Sciatic nerve (tissue), 2 donors: ENCODE measurements around the gene RIPK3. TPM values are rescaled to one million over a fixed set of nuclear protein-coding genes. Genes with fewer than 3 reads are reported as not detected.

Experiments used
- ATAC-seq: fragments of 200-7000 bp; cut with Tn5 transposase; one replicate; pipeline ENCODE4 v1.9.1; 2020; ENCODE audit warnings: mild to moderate bottlenecking, moderate library complexity
- DNase-seq: peaks from one replicate; pipeline ENCODE4 v3.0.0-alpha.2; 2020; ENCODE audit warnings: low spot score
- intact Hi-C: fragments of 100-400 bp; cut with DNase I; formaldehyde crosslinking; loops from one replicate; pipeline ENCODE4 v1.14.2; 2022
- total RNA-seq: library from RNA; stranded (reverse); fragmentation: NEBNext Ultra II Directional; extraction: Animal tissue kit (Norgen Biotek cat#: 25700); gene quantifications from one replicate; pipeline ENCODE4 v1.2.1, GENCODE V29; 2021
- donor health status: DM: no; HTN: no; CAD: no.
- donor health status: DM: no; HTN: no; CAD: no.

Gene RIPK3
- total RNA-seq, 1 donor from 2014 or later = 8.9 TPM

GRCh38 chr14:24311837-24312615 lies 27.8 kb downstream of the RIPK3 start:
- peak; percentile 3 for ATAC-seq
- intact Hi-C loops = no loop called here
- no peak for DNase-seq

- intact Hi-C loops = no loop called here
- ATAC-seq = peak; percentile 67
These were observed 28.9 kb downstream of the RIPK3 start, which contains the start of gene LTB4R for GRCh38 chr14:24310646-24311604. LTB4R (plus strand) TSS chr14:24311502; CDS start chr14:24315652, 4,150 bp downstream.

GRCh38 chr14:24310265-24310645 lies 29.5 kb downstream of the RIPK3 start:
- intact Hi-C loops = no loop called here
- DNase-seq (no peak), ATAC-seq (no peak)

More at GRCh38 chr14:24310646-24311604, 28.9 kb downstream of the RIPK3 start, which contains the start of gene LTB4R:
- peak; percentile 80 for DNase-seq

DNA sequence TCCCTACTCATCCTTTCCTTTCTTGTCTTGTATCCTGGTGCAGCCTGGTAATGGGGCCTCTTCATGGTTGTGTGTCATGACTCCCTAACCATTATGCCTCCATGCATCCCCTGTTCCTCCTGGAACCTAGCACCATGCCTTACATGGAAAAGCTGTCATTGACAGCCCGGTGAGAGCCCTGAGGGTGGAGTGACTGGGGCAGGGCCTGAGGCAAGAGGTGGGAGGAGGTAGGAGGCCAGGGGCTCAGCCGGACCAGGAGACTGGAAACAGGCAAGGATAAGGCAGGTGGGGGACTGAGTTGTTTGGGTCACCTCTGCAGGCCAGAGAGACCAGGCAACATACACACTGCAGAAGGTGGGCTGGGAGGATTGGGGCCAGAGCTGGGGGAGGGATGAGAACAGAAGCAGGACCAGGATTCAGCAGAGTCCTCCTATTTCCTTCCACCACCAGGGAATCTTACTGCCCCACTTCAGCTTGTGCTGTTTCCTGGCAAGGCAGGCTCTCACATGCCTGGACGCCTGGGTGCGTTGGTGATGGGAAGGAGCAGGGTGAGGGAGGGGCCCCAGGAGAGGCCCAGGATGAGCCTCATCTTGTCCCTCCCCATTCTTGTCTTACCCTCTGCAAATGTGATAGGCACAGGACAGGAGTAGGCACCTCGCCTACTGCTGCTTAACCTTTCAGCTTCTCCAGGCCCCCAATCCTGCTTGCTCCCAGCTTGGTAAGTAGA lies 30.1 kb downstream of the RIPK3 start, which contains the start of gene LTB4R2:
TSS of gene LTB4R2 (plus strand) at position 603 of the 727 bp plus-strand sequence. CDS start 525 bp downstream, outside the sequence.
- intact Hi-C loops = no loop called here
- DNase-seq (no peak), ATAC-seq (no peak)

DNA sequence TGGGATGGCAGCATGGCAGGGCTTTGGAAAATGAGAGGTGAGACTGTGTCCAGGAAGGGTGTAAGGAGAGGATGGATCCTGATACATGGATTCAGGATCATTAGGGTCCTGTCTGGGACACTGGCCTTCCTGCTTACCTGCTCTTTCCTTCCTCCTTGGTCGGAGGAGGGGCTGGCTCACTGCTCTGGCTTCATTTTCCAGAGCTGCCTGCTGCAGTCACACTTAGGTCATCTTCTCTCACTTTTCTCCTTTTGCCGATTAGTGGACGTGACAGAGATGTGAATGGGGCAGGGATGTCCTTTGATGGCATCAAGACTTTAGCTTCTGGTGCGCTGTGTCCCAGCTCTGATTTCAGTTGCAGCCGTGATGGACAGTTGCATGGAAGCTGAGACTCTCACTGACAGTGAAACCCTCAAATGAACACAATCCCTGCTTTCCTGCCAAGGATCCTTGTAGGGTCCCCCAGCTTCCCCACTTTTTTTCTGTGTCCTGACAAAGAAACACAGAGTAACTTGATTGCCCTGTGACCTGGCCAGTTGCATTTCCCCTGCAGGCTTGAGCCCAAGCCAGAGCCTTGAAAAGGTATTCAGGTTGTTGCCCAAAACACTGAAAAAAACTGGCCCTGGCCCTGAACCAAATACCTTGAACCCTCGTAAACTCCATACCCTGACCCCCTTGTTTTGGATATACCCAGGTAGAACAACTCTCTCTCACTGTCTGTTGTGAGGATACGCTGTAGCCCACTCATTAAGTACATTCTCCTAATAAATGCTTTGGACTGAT lies 31.3 kb downstream of the RIPK3 start:
- intact Hi-C loops = no loop called here
- DNase-seq (no peak), ATAC-seq (no peak)

DNA sequence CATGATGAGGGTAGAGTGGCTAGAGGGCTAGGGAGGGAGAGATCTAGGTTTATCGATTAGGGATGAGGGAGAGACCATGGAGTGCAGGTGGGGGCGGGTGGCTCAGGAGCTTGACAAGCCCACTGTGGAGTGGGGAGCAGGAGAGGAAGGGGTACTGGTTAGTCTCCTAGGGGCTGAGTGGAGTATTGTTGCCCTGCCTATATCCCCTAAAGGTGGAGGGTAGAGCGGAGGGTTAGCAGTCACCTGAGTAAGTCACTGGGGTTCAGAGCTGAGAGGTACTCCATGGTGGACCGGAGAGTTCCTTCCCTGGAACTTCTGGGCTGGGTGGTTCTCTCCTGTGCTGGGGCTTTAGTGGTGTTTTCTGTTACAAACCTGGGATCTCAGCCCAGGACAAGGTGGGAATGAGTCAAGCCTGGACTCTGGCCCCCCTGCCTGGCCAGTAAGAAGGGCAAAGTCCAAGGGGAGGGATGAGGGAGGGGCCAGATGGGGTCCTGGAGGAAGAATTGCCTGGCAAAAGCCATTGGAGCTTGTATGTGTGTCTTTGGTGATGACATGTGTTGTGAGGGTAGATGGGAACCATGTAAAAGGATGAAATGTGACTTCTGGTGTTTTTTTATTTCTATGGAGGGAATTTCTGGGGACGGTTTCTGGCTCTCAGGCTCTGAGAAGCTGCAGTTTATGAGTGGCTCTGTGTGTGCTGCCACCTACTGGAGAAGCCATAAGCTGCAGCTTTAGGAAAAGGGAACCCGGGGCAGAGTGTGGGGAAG lies 32.0 kb downstream of the RIPK3 start, which contains the start of gene CIDEB:
TSS of gene CIDEB (minus strand) at position 403 of the 767 bp plus-strand sequence. CDS start at position 284, 119 bp downstream.
- DNase-seq (peak; percentile 75), ATAC-seq (peak; percentile 51)
- intact Hi-C loops = no loop called here

DNA sequence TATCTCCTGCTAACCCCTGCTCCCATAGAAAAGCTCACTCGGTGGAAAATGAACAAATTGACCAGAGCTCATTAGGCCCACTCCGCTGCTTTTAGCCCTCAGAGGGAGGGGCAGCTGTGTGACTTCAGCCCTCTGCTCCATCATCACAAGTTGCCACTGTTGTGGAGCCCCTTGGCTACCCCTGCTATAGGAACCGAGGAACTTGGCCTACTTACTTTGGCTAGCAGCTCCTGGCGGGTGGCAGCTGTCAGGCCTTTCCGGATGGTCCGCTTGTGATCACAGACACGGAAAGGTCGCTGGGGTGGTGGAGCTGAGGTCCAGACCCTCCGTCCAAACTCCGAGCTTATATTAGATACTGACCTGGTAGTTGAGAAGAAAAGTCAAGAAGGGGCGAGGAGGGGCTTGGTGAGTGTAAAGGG lies 32.6 kb downstream of the RIPK3 start:
- intact Hi-C loops = no loop called here
- DNase-seq = no peak
- ATAC-seq = no peak

GRCh38 chr14:24304019-24304387 lies 35.8 kb downstream of the RIPK3 start:
- ATAC-seq = no peak
- intact Hi-C loops = no loop called here
- no peak for DNase-seq

DNA sequence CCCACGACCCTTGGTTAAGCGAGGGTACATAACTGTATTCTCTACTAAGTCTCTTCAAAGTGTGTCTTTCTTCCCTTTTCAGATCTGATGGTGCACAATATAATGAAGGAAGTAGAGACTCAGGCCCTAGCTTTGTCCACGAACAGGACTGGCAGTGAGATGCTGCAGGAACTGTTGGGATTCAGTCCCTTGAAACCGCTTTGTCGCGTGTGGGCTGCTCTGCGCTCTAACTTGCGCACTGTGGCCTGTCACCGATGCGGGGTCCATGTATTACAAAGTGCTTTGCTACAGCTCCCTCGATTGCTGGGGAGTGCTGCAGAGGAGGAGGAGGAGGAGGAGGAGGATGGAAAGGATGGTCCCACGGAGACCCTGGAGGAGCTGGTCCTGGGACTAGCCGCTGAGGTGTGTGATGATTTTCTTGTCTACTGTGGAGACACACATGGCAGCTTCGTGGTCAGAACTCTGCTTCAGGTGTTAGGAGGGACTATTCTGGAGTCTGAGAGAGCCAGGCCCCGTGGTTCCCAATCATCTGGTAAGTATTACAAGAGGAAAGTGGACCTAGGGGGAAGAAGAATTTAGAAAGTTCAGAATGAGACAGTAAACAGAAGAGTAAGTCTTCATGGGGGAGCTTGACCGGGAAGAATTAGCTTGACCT lies 39.3 kb downstream of the RIPK3 start:
- DNase-seq = no peak
- ATAC-seq = no peak
- intact Hi-C loops = no loop called here

GRCh38 chr14:24299255-24300191 lies 40.3 kb downstream of the RIPK3 start, which contains the start of the genes DHRS1 and NOP9:
DHRS1 (minus strand) TSS chr14:24299780; CDS start chr14:24299106, 674 bp downstream.
NOP9 (plus strand) TSS chr14:24299850; CDS start chr14:24299955, 105 bp downstream.
- ATAC-seq = peak; percentile 96

DNA sequence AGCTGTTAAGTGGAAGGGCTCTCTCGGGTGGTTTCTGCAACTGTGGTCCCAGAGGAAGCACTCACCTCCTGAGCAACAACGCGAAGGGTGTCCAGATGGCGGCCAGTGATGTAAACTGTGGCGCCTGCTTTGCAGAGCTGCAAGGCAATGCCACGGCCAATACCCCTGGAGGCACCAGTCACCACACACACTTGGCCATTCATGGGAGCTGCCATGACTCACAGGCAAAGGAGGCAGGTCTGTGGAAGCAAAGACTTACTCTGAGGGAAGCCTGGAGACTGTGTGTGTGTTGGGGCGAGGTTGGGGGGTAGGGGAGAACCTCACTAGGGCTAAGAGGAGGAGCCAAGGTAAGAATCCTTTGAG lies 40.9 kb downstream of the RIPK3 start:
- intact Hi-C loops = loop anchor here (5.0 kb wide), 1 partner anchor 57 kb away; the partner anchor contains the start of gene TINF2

More at GRCh38 chr14:24299255-24300191, 40.3 kb downstream of the RIPK3 start, which contains the start of the genes DHRS1 and NOP9:
- DNase-seq = peak; percentile 96
- intact Hi-C loops = loop anchor here (5.0 kb wide), 1 partner anchor 57 kb away; the partner anchor contains the start of gene TINF2

GRCh38 chr14:24297190-24297964 lies 42.4 kb downstream of the RIPK3 start:
- DNase-seq (no peak), ATAC-seq (no peak)
- intact Hi-C loops = loop anchor here (5.0 kb wide), 1 partner anchor 55 kb away; the partner anchor contains the start of gene TINF2

More for the DNA sequence above, 40.9 kb downstream of the RIPK3 start:
- DNase-seq = no peak
- ATAC-seq = peak; percentile 16

GRCh38 chr14:24296341-24297157 lies 43.2 kb downstream of the RIPK3 start:
- intact Hi-C loops = loop anchor here (5.0 kb wide), 1 partner anchor 54 kb away; the partner anchor contains the start of gene TINF2
- DNase-seq (peak; percentile 74), ATAC-seq (peak; percentile 66)

- intact Hi-C loops = no loop called here
- DNase-seq = no peak
- ATAC-seq = no peak
These were observed 46.3 kb downstream of the RIPK3 start for GRCh38 chr14:24293525-24293924.
